DMS114 treated with DMSO at 0.1 percent for 48 hours (cell line): ENCODE measurements around the gene TRUB1.

ENCODE experiments used
- DNase-seq: peaks from one replicate; lab custom pipeline; 2025; ENCODE audit not compliant: unreplicated experiment; lab: John Stamatoyannopoulos, UW

TRUB1 gene

DNA sequence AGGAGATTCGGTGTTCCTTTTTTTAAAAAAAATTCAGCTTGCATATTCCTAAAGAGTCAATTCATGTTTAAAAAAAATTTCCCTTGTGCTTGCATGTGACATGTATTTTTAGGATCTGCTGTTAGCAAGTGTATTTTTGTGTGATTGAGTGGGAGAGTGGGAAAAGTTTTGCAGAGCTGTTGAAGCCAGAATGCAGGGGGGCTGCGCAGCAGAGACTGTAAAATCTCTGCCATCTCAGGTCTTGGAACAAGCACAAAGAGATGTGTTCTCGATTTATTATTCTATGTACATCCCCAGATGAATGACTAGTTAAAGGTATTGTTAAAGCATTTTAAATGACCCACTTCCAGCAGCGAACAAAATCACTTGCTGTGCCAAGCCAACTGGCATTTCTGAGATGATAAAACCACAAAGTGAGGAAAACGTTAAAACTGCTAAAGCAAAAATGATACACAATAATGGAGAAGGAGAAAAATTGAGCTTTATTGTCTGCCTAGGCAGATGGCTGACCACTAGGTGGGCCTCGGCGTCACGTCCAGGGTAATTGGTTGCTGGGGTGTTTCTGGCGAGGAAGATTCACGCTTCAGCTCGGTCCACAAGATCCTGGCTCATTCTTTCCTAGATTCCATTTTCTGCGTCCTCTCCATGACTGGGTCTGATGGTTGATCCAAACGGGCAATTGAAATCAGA, 88.2 kb downstream of the TRUB1 start:
- DNase-seq, result no peak

GRCh38 chr10:115026746-115027140, 88.7 kb downstream of the TRUB1 start:
- no peak for DNase-seq
